HUDEP-2 (cell line): ENCODE data around the gene ZNF200.
A peak's percentile ranks its signal among the peaks of the same experiment; 100 is the strongest.
"Not testable (repeated sequence)": the region's sequence is repeated elsewhere in the genome, so short reads cannot be mapped to it uniquely, and the experiment has no call there.

Experiments used
- DNase-seq, 76 experiments: peaks; one replicate each; lab custom pipeline; 2025; ENCODE audit not compliant: unreplicated experiment in 76 of 76; lab: John Stamatoyannopoulos, UW

ZNF200 gene

GRCh38 chr16:3234857-3235561 lies at the start of gene ZNF200:
Gene ZNF200 (minus strand): TSS chr16:3235158. CDS start chr16:3233755, 1,403 bp downstream.
- peak in 75 of 76 experiments; percentile 60 to 94 (median 89) for DNase-seq

GRCh38 chr16:3283543-3284447 lies 48.8 kb upstream of the ZNF200 start:
- DNase-seq, result peak in 1 of 76 experiments; percentile 24

GRCh38 chr16:3282730-3283542 lies 48.0 kb upstream of the ZNF200 start, which contains the start of gene ZNF263:
Gene ZNF263 (plus strand): TSS chr16:3283491. CDS start chr16:3283819, 328 bp downstream.
- DNase-seq, result peak; percentile 49 to 97 (median 93)

GRCh38 chr16:3282103-3282729 lies 47.3 kb upstream of the ZNF200 start:
- DNase-seq, result peak in 51 of 76 experiments; percentile 9 to 96 (median 64)

GRCh38 chr16:3281222-3281820 lies 46.4 kb upstream of the ZNF200 start:
- no peak for DNase-seq

- DNase-seq, result no peak
These were observed 41.7 kb upstream of the ZNF200 start for GRCh38 chr16:3276679-3277078.

- no peak for DNase-seq
These were observed 40.0 kb upstream of the ZNF200 start for GRCh38 chr16:3274947-3275346.

- DNase-seq, result no peak
These were observed 39.5 kb upstream of the ZNF200 start for GRCh38 chr16:3274490-3274889.

- DNase-seq, result not testable (repeated sequence)
These were observed 36.3 kb upstream of the ZNF200 start for GRCh38 chr16:3271281-3271680.

- DNase-seq, result not testable (repeated sequence)
These were observed 35.8 kb upstream of the ZNF200 start for GRCh38 chr16:3270718-3271117.

GRCh38 chr16:3268294-3268693 lies 33.3 kb upstream of the ZNF200 start:
- no peak for DNase-seq

GRCh38 chr16:3266873-3267537 lies 32.0 kb upstream of the ZNF200 start:
- DNase-seq, result peak in 26 of 76 experiments; percentile 1 to 53 (median 16)

GRCh38 chr16:3264137-3265036 lies 29.4 kb upstream of the ZNF200 start:
- DNase-seq, result peak; percentile 83 to 99 (median 97)

- DNase-seq, result no peak
These were observed 27.6 kb upstream of the ZNF200 start for GRCh38 chr16:3262517-3262916.

GRCh38 chr16:3259836-3260235 lies 24.9 kb upstream of the ZNF200 start:
- no peak for DNase-seq

GRCh38 chr16:3256866-3257465 lies 22.0 kb upstream of the ZNF200 start:
- no peak for DNase-seq

GRCh38 chr16:3256146-3256865 lies 21.3 kb upstream of the ZNF200 start, which contains the start of gene MEFV:
Gene MEFV (minus strand): TSS chr16:3256633. CDS start chr16:3256587, 46 bp downstream.
- no peak for DNase-seq
